IMR-90 (cell line): Measurements from ENCODE around the gene KCNN3. TPM values are rescaled to one million over a fixed set of nuclear protein-coding genes. Genes with fewer than 3 reads are reported as not detected.

Experiments used
- ATAC-seq: fragments of 200-7000 bp; cut with Tn5 transposase; 2 replicates; pipeline ENCODE4 v1.9.1; 2020; ENCODE audit warnings: low read depth, mild to moderate bottlenecking, moderate library complexity
- BruUV-seq: library from RNA; stranded (reverse); fragments of 400-500 nt; replicated peaks from 2 replicates; lab custom pipeline; 2021; lab: Mats Ljungman, UMichigan
- CTCF ChIA-PET: fragments of 300-600 bp; formaldehyde crosslinking; extraction: SDS; loops from one replicate; lab custom pipeline; 2021; ENCODE audit warnings: antibody characterized with exemption; lab: Yijun Ruan, JAX
- POLR2A ChIA-PET: fragments of 300-600 bp; sonication (Branson Sonifier 250); formaldehyde crosslinking; loops from one replicate; lab custom pipeline; 2022; ENCODE audit warnings: antibody characterized with exemption; ENCODE audit not compliant: unreplicated experiment; lab: Charles Lee
- DNase-seq: peaks from one replicate; pipeline ENCODE4 v3.0.0; 2013
- H2AFZ ChIP-seq: replicated peaks from 2 replicates; pipeline ENCODE3; 2013; ENCODE audit warnings: low read length, mild to moderate bottlenecking; ENCODE audit not compliant: poor library complexity
- H2AK5ac ChIP-seq: 2 replicates; pipeline ENCODE4 v1.6.1; 2013; ENCODE audit warnings: low read depth, low read length, inconsistent platforms
- H2AK9ac ChIP-seq: replicated peaks from 2 replicates; pipeline ENCODE3; 2013; ENCODE audit warnings: mild to moderate bottlenecking, low read depth, low read length, moderate library complexity; ENCODE audit not compliant: poor library complexity
- H2BK120ac ChIP-seq: 2 replicates; pipeline ENCODE4 v1.6.1; 2013; ENCODE audit warnings: low read depth, low read length, inconsistent platforms
- H2BK15ac ChIP-seq: 3 replicates; pipeline ENCODE4 v1.6.1; 2013; ENCODE audit warnings: low read depth, low read length, inconsistent platforms
- H2BK20ac ChIP-seq: 2 replicates; pipeline ENCODE4 v1.6.1; 2013; ENCODE audit warnings: low read depth, mild to moderate bottlenecking, inconsistent platforms, low read length, moderate library complexity
- H2BK5ac ChIP-seq: 2 replicates; pipeline ENCODE4 v1.6.1; 2013; ENCODE audit warnings: mild to moderate bottlenecking, low read depth, low read length, inconsistent platforms; ENCODE audit not compliant: poor library complexity, severe bottlenecking
- H3K14ac ChIP-seq: replicated peaks from 2 replicates; pipeline ENCODE4 v1.6.1; 2013; ENCODE audit warnings: low read depth, low read length, inconsistent platforms
- H3K18ac ChIP-seq: 2 replicates; pipeline ENCODE4 v1.6.1; 2013; ENCODE audit warnings: low read depth, low read length, control low read depth
- H3K23ac ChIP-seq: 2 replicates; pipeline ENCODE4 v1.6.1; 2013; ENCODE audit warnings: low read depth, low read length, inconsistent platforms
- H3K27ac ChIP-seq: 2 replicates; pipeline ENCODE4 v1.5.1; 2013; ENCODE audit warnings: mild to moderate bottlenecking, control low read depth, low read length; ENCODE audit not compliant: insufficient read depth
- H3K27me3 ChIP-seq: 2 replicates; pipeline ENCODE4 v1.6.1; 2013; ENCODE audit warnings: low read length; ENCODE audit not compliant: control insufficient read depth, insufficient read depth
- H3K36me3 ChIP-seq: 2 replicates; pipeline ENCODE4 v1.6.1; 2013; ENCODE audit warnings: low read length, mixed read lengths; ENCODE audit not compliant: control insufficient read depth, insufficient read depth
- H3K4ac ChIP-seq: 2 replicates; pipeline ENCODE4 v1.6.1; 2013; ENCODE audit warnings: low read depth, low read length, inconsistent platforms
- H3K4me1 ChIP-seq: 2 replicates; pipeline ENCODE4 v1.6.1; 2013; ENCODE audit warnings: low read length, mixed read lengths; ENCODE audit not compliant: control insufficient read depth, insufficient read depth
- H3K4me2 ChIP-seq: 2 replicates; pipeline ENCODE4 v1.6.1; 2013; ENCODE audit warnings: low read depth, mild to moderate bottlenecking, control low read depth, low read length, moderate library complexity
- H3K4me3 ChIP-seq: 2 replicates; pipeline ENCODE4 v1.5.1; 2013; ENCODE audit warnings: low read depth, mild to moderate bottlenecking, control low read depth, low read length, moderate library complexity; ENCODE audit not compliant: insufficient read depth
- H3K56ac ChIP-seq: 2 replicates; pipeline ENCODE4 v1.6.1; 2013; ENCODE audit warnings: low read length, inconsistent platforms; ENCODE audit not compliant: insufficient read depth; ENCODE audit errors: extremely low read depth
- H3K79me1 ChIP-seq, 2 experiments: 2 replicates each; pipeline ENCODE4 v1.6.1; 2013; ENCODE audit warnings: low read length in 2 of 2, inconsistent platforms in 1 of 2, low read depth in 1 of 2
- H3K9ac ChIP-seq: 2 replicates; pipeline ENCODE4 v1.6.1; 2013; ENCODE audit warnings: low read depth, low read length, control low read depth
- H3K9me1 ChIP-seq: 2 replicates; pipeline ENCODE4 v1.6.1; 2013; ENCODE audit warnings: low read length, inconsistent platforms; ENCODE audit not compliant: insufficient read depth
- H3K9me3 ChIP-seq: 2 replicates; pipeline ENCODE4 v1.6.1; 2013; ENCODE audit warnings: low read length; ENCODE audit not compliant: control insufficient read depth, insufficient read depth
- H4K20me1 ChIP-seq: 2 replicates; pipeline ENCODE4 v1.6.1; 2013; ENCODE audit warnings: low read length, inconsistent platforms; ENCODE audit not compliant: insufficient read depth
- H4K5ac ChIP-seq: 2 replicates; pipeline ENCODE4 v1.6.1; 2013; ENCODE audit warnings: mild to moderate bottlenecking, low read depth, low read length, control low read depth
- H4K8ac ChIP-seq, 2 experiments: 2 replicates each; pipeline ENCODE4 v1.6.1; 2013; ENCODE audit warnings: low read depth in 2 of 2, low read length in 2 of 2, control low read depth in 1 of 2, inconsistent platforms in 1 of 2
- H4K91ac ChIP-seq: 2 replicates; pipeline ENCODE4 v1.6.1; 2013; ENCODE audit warnings: low read depth, low read length, inconsistent platforms; ENCODE audit not compliant: insufficient read depth
- CEBPB ChIP-seq: IDR thresholded peaks from 2 replicates; pipeline ENCODE4 v1.6.1; 2012; ENCODE audit warnings: low read depth, low read length, improper control_type of control experiment
- CHD1 ChIP-seq: IDR thresholded peaks from 2 replicates; pipeline ENCODE4 v1.6.1; 2012; ENCODE audit warnings: low read depth, low read length, improper control_type of control experiment
- FOS ChIP-seq: fragments of 150-350 bp; IDR thresholded peaks from 2 replicates; pipeline ENCODE4 v1.6.1; 2016; ENCODE audit warnings: low read depth, low read length
- MAFK ChIP-seq: IDR thresholded peaks from 2 replicates; pipeline ENCODE4 v1.6.1; 2012; ENCODE audit warnings: low read depth, low read length, improper control_type of control experiment
- MAZ ChIP-seq: IDR thresholded peaks from 2 replicates; pipeline ENCODE4 v1.6.1; 2012; ENCODE audit warnings: low read depth, mild to moderate bottlenecking, low read length, improper control_type of control experiment, moderate library complexity, borderline replicate concordance
- MXI1 ChIP-seq: IDR thresholded peaks from 2 replicates; pipeline ENCODE4 v1.6.1; 2012; ENCODE audit warnings: low read depth, mild to moderate bottlenecking, low read length, moderate library complexity, borderline replicate concordance
- NFE2L2 ChIP-seq: fragments of 150-350 bp; IDR thresholded peaks from 2 replicates; pipeline ENCODE4 v1.6.1; 2016; ENCODE audit warnings: low read depth, mild to moderate bottlenecking, low read length
- POLR2A ChIP-seq: IDR thresholded peaks from 2 replicates; pipeline ENCODE4 v1.6.1; 2012; ENCODE audit warnings: mild to moderate bottlenecking, low read depth, low read length
- RAD21 ChIP-seq: IDR thresholded peaks from 2 replicates; pipeline ENCODE4 v1.6.1; 2012; ENCODE audit warnings: low read length, improper control_type of control experiment
- RCOR1 ChIP-seq: IDR thresholded peaks from 2 replicates; pipeline ENCODE4 v1.6.1; 2012; ENCODE audit warnings: mild to moderate bottlenecking, low read length, improper control_type of control experiment; ENCODE audit not compliant: insufficient replicate concordance
- RFX5 ChIP-seq: IDR thresholded peaks from 2 replicates; pipeline ENCODE4 v1.8.0; 2012; ENCODE audit warnings: low read depth, mild to moderate bottlenecking, low read length, moderate library complexity
- SMC3 ChIP-seq: fragments of 150-350 bp; IDR thresholded peaks from 2 replicates; pipeline ENCODE4 v1.6.1; 2016; ENCODE audit warnings: low read depth, mild to moderate bottlenecking, antibody characterized with exemption, low read length, moderate library complexity
- WGBS, 2 experiments: methylation state at CpG; one replicate each; pipeline versions ENCODE4 v1.1.5 to v1.1.7; 2013; ENCODE audit warnings: missing lambda C conversion rate in 2 of 2; ENCODE audit not compliant: insufficient read length in 1 of 2; ENCODE audit errors: extremely low coverage in 2 of 2; 5-methylcytosine and 5-hydroxymethylcytosine counted together
- dilution Hi-C: fragments of 300-500 bp; cut with HindIII; formaldehyde crosslinking; loops from one replicate; pipeline ENCODE4 v1.14.3; 2018; ENCODE audit warnings: low sequenced_read_pairs; ENCODE audit not compliant: unreplicated experiment
- in situ Hi-C: fragments of 300-500 bp; cut with MboI; formaldehyde crosslinking; loops from 3 replicates; pipeline ENCODE4 v1.14.3; 2019; ENCODE audit warnings: low sequenced_read_pairs, inconsistent platforms, mixed read lengths
- intact Hi-C: fragments of 100-400 bp; cut with micrococcal nuclease; formaldehyde crosslinking; loops from 2 replicates; pipeline ENCODE4 v1.10.0; 2022
- polyA plus RNA-seq, 3 experiments: library from polyadenylated mRNA; depleted of rRNA; stranded (reverse); fragments of >200 nt; gene quantifications; 2 replicates each; pipeline ENCODE4 v1.2.3, GENCODE V29; 2012; ENCODE audit warnings: low replicate concordance in 1 of 3
- total RNA-seq: library from RNA; depleted of rRNA; stranded (reverse); fragments of >200 nt; gene quantifications from 2 replicates; pipeline ENCODE4 v1.2.3, GENCODE V29; 2012
- TF ChIP-seq, protein P1 (sequence below): conservative IDR thresholded peaks from 2 replicates; pipeline ENCODE4 v1.5.1; 2012; ENCODE audit warnings: mild to moderate bottlenecking, low read depth, low read length, improper control_type of control experiment
- TF ChIP-seq, protein P2 (sequence below): fragments of 150-350 bp; IDR thresholded peaks from 2 replicates; pipeline ENCODE4 v1.6.1; 2016; ENCODE audit warnings: low read depth, mild to moderate bottlenecking, low read length, moderate library complexity, borderline replicate concordance
- TF ChIP-seq, protein P3 (sequence below): fragments of 150-350 bp; IDR thresholded peaks from 2 replicates; pipeline ENCODE4 v1.6.1; 2017; ENCODE audit warnings: mild to moderate bottlenecking, antibody characterized with exemption, low read length, low read depth

KCNN3 gene
- total and polyA plus RNA-seq, 2 of the 4 experiments (the other 2 are of a cell fraction): 0.02 TPM; not detected in 1

DNA sequence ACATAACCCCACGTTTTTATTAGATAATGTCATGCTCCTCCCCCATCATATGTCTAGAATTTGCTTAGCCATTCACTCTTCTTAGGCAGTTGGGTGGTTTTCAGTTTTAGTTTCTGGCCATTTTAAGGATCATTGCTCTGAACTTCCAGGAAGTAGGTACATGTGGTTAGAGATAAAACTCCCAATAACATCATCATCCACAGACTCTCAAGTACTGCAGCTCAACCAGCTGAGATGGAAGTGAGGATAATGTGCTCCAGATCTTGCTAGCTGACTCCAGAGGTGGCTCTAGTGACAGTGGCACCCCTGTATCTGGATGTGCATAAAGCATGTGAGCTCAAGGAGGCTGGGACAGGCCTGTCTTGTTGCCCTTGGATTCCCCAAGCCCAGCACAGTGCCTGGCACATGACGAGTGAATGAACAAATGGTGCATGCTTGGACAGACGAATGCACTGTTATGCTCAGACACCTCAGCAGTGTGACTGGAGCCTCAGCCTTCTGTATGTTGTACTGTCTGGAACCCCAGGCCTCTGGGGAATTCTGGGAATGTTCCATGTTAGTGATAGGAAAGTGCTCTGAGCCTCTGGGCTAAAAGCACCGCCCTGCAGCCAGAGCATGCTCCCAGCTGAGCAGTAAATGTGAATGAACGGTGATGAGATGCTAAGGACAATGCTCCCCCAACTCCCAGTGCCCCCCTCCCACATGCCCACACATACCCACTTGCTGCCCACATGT is 16.4 kb upstream of the KCNN3 start:
- ATAC-seq (no peak), DNase-seq (no peak)
- Histone ChIP-seq H3K4me1 (no peaks in the 10 kb centered on the region), H2BK120ac (no peak overlapping the region), H4K5ac (no peak overlapping the region), H3K4me3 (no peak overlapping the region), H4K91ac (no peak overlapping the region), H3K9ac (no peak overlapping the region), H3K14ac (no peak overlapping the region), H3K4ac (no peak overlapping the region), H2BK20ac (no peak overlapping the region), H3K23ac (no peak overlapping the region), H3K4me2 (no peak overlapping the region), H4K8ac (no peak overlapping the region), H2BK5ac (no peak overlapping the region), H2BK15ac (no peak overlapping the region), H3K9me1 (no peaks in the 10 kb centered on the region; the same call in 1 of the 2 replicates), H2AK9ac (no peak overlapping the region), H3K18ac (no peak overlapping the region), H3K27ac (no peak overlapping the region), H3K79me1 (no peaks in the 10 kb centered on the region), H3K9me3 (0 out of 2 replicates have a peak, but pooled peaks cover 2% of the 10 kb centered on the region), H4K20me1 (no peaks in the 10 kb centered on the region), H2AK5ac (no peak overlapping the region), H3K56ac (no peak overlapping the region), H3K27me3 (peaks cover 72% of the 10 kb centered on the region), H2AFZ (no peak overlapping the region), H3K36me3 (no peaks in the 10 kb centered on the region)
- intact Hi-C loops (no loop called here), dilution Hi-C loops (no loop called here), in situ Hi-C loops (no loop called here)
- ChIA-PET POLR2A (no interaction called here), CTCF (interaction anchor here (0.7 kb wide), 1 partner anchor 217 kb away, joined by 3 read pairs; no protein-coding TSS in a partner anchor)
- BruUV-seq: no TSS peak
- 20% methylated on average over 1 of the region's 5 CpGs; no CpG with 5 or more reads in 1 of the 2 experiments for WGBS, 2 experiments
- no peak for TF ChIP-seq MAZ
- no peak for TF ChIP-seq RCOR1
- TF ChIP-seq MXI1: no peak
- TF ChIP-seq MAFK: no peak
- TF ChIP-seq CEBPB: no peak
- TF ChIP-seq FOS: no peak
- TF ChIP-seq RAD21: no peak
- TF ChIP-seq NFE2L2: no peak
- TF ChIP-seq RFX5: no peak
- TF ChIP-seq POLR2A: no peak
- TF ChIP-seq, protein P1, sequence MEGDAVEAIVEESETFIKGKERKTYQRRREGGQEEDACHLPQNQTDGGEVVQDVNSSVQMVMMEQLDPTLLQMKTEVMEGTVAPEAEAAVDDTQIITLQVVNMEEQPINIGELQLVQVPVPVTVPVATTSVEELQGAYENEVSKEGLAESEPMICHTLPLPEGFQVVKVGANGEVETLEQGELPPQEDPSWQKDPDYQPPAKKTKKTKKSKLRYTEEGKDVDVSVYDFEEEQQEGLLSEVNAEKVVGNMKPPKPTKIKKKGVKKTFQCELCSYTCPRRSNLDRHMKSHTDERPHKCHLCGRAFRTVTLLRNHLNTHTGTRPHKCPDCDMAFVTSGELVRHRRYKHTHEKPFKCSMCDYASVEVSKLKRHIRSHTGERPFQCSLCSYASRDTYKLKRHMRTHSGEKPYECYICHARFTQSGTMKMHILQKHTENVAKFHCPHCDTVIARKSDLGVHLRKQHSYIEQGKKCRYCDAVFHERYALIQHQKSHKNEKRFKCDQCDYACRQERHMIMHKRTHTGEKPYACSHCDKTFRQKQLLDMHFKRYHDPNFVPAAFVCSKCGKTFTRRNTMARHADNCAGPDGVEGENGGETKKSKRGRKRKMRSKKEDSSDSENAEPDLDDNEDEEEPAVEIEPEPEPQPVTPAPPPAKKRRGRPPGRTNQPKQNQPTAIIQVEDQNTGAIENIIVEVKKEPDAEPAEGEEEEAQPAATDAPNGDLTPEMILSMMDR: no peak
- TF ChIP-seq SMC3: no peak
- no peak for TF ChIP-seq CHD1
- TF ChIP-seq, protein P2, sequence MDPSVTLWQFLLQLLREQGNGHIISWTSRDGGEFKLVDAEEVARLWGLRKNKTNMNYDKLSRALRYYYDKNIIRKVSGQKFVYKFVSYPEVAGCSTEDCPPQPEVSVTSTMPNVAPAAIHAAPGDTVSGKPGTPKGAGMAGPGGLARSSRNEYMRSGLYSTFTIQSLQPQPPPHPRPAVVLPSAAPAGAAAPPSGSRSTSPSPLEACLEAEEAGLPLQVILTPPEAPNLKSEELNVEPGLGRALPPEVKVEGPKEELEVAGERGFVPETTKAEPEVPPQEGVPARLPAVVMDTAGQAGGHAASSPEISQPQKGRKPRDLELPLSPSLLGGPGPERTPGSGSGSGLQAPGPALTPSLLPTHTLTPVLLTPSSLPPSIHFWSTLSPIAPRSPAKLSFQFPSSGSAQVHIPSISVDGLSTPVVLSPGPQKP: no peak
- TF ChIP-seq, protein P3, sequence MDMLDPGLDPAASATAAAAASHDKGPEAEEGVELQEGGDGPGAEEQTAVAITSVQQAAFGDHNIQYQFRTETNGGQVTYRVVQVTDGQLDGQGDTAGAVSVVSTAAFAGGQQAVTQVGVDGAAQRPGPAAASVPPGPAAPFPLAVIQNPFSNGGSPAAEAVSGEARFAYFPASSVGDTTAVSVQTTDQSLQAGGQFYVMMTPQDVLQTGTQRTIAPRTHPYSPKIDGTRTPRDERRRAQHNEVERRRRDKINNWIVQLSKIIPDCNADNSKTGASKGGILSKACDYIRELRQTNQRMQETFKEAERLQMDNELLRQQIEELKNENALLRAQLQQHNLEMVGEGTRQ: no peak
